ENCODE measurements around the gene FOXD1. TPM values are rescaled to one million over a fixed set of nuclear protein-coding genes. Genes with fewer than 3 reads are reported as not detected.
A peak's percentile ranks its signal among the peaks of the same experiment; 100 is the strongest.

The FOXD1 gene
- total and polyA plus RNA-seq, 9 of the 15 experiments (the other 6 are each of a cell fraction or from before 2014, with no cell fraction given) = 0.03 to 0.40 (median 0.10) TPM; not detected in 4

DNA sequence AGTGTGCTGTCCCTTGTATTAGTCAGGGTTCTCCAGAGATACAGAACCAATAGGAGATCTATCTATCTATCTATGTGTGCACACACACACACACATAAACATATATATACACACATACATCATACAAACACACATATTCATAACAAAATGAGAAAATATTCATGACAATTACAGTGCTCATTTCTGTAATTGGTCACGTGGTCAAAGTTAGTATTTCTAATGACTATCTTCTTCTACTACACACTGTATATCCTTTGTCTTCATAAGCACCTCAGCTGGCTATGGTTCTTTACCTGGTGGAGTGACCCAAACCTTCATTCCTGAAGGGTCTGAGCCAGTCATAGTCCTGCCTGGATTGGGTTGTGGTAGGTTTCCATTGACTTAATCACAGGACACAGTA lies 31.9 kb upstream of the FOXD1 start:
- H4K20me1 ChIP-seq (replicated peaks; ENCODE audit: control insufficient read depth, insufficient read depth, low read length) = no peaks in the 10 kb centered on the region
- no peaks in the 10 kb centered on the region for H3K36me3 ChIP-seq (ENCODE audit: control insufficient read depth, insufficient read depth, low read length)
- no peak for DNase-seq (ENCODE audit: extremely low read depth in 1 of 4, low spot score in 3 of 4)
- no peaks in the 10 kb centered on the region for H3K9me1 ChIP-seq (ENCODE audit: control insufficient read depth, insufficient read depth, low read length)
- TF ChIP-seq CBFA2T2 (conservative IDR thresholded peaks at IDR 0.05) (0 out of 2 replicates have a peak, but pooled peaks have one; percentile 21), KAT8 (IDR thresholded peaks at IDR 0.05; ENCODE audit: low read depth) (no peak), MYC (IDR thresholded peaks at IDR 0.05; ENCODE audit: low read depth, low read length) (no peak), MYC (CRISPR knock-in tag; IDR thresholded peaks at IDR 0.05; ENCODE audit: borderline replicate concordance, low read depth) (no peak), TGIF2 (CRISPR knock-in tag; IDR thresholded peaks at IDR 0.05) (no peak), RAD51 (IDR thresholded peaks at IDR 0.05; ENCODE audit: borderline replicate concordance, low read depth) (peak; percentile 72; the same call in 1 of the 2 replicates)
- TF ChIP-seq, protein P1, sequence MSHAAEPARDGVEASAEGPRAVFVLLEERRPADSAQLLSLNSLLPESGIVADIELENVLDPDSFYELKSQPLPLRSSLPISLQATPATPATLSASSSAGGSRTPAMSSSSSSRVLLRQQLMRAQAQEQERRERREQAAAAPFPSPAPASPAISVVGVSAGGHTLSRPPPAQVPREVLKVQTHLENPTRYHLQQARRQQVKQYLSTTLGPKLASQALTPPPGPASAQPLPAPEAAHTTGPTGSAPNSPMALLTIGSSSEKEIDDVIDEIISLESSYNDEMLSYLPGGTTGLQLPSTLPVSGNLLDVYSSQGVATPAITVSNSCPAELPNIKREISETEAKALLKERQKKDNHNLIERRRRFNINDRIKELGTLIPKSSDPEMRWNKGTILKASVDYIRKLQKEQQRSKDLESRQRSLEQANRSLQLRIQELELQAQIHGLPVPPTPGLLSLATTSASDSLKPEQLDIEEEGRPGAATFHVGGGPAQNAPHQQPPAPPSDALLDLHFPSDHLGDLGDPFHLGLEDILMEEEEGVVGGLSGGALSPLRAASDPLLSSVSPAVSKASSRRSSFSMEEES (CRISPR knock-in tag; IDR thresholded peaks at IDR 0.05) = peak; percentile 64
- WGBS (ENCODE audit: insufficient coverage, low coverage, missing lambda C conversion rate) = 0% methylated on average over 1 of the region's 1 CpG
- no peak overlapping the region for H3K4me2 ChIP-seq (ENCODE audit: insufficient read depth, low read length)
- in situ Hi-C loops (cut with MboI) (no loop called here), intact Hi-C loops (cut with micrococcal nuclease) (no loop called here)
- no TSS peak for BruUV-seq (replicated peaks)
- H3K9ac ChIP-seq (ENCODE audit: insufficient read depth in 1 of 2, low read depth in 2 of 2, low read length in 2 of 2) = no peak overlapping the region
- CTCF ChIA-PET (ENCODE audit: low intra/inter-chr PET ratio) = no interaction called here
- no peaks in the 10 kb centered on the region for H3K79me2 ChIP-seq (ENCODE audit: control insufficient read depth, insufficient read depth, low read length)
- no peak overlapping the region for H2AFZ ChIP-seq (ENCODE audit: low read depth, low read length)
- H3K4me1 ChIP-seq (replicated peaks in 1 of 2; ENCODE audit: control insufficient read depth in 2 of 2, insufficient read depth in 2 of 2, low read length in 2 of 2) = peaks cover 7 to 18% of the 10 kb centered on the region in 2 experiments
- POLR2A ChIA-PET = no interaction called here
- no peaks in the 10 kb centered on the region for H3K9me3 ChIP-seq (replicated peaks; ENCODE audit: control insufficient read depth, insufficient read depth, low read depth, low read length)
- H3K27ac ChIP-seq (ENCODE audit: extremely low read depth, low read depth, low read length) = no peak overlapping the region
- ATAC-seq = no peak
- FAIRE-seq = no peak
- no peak overlapping the region for H3K4me3 ChIP-seq
- H3K27me3 ChIP-seq (ENCODE audit: control insufficient read depth in 2 of 2, insufficient read depth in 2 of 2, low read length in 2 of 2) = no peaks in the 10 kb centered on the region

All from K562 (cell line).